Mammary microvascular endothelial cell (primary cell): ENCODE measurements around the gene PSAPL1. TPM values are rescaled to one million over a fixed set of nuclear protein-coding genes. Genes with fewer than 3 reads are reported as not detected.

Experiments used
- total RNA-seq: library from RNA; depleted of rRNA; stranded (reverse); fragments of >200 nt; gene quantifications from 2 replicates; pipeline ENCODE4 v1.2.3, GENCODE V29; 2015

Gene PSAPL1
- total RNA-seq = not detected in 2 replicates

GRCh38 chr4:7434766-7435150 lies at the start of gene PSAPL1:
TSS of gene PSAPL1 (minus strand) at chr4:7434930. CDS start at chr4:7434879, 51 bp downstream.

Other genes with a start within 250 kb of the PSAPL1 start
- under 0.01 TPM in 1 of 2 replicates, not detected in the other for gene SORCS2, start 242.4 kb downstream of the PSAPL1 start, total RNA-seq